Keratinocyte (primary cell): ENCODE results near the gene CNN3.

Source experiments
- EZH2 ChIP-seq: IDR thresholded peaks from one replicate; pipeline ENCODE4 v1.6.1; 2012; ENCODE audit warnings: inconsistent platforms, mild to moderate bottlenecking, low read length, moderate library complexity
- TF ChIP-seq, protein P1 (sequence below), 3 experiments: IDR thresholded peaks in 1 of 3; conservative IDR thresholded peaks in 1 of 3; optimal IDR thresholded peaks in 1 of 3; 2 replicates in 2 of 3; 3 replicates in 1 of 3; pipeline versions ENCODE3 to v1.5.1; 2011; ENCODE audit warnings: low read length in 3 of 3, mild to moderate bottlenecking in 3 of 3, moderate library complexity in 2 of 3, control low read depth in 1 of 3, inconsistent platforms in 1 of 3; ENCODE audit not compliant: insufficient read depth in 2 of 3; ENCODE audit errors: extremely low read depth in 1 of 3

DNA sequence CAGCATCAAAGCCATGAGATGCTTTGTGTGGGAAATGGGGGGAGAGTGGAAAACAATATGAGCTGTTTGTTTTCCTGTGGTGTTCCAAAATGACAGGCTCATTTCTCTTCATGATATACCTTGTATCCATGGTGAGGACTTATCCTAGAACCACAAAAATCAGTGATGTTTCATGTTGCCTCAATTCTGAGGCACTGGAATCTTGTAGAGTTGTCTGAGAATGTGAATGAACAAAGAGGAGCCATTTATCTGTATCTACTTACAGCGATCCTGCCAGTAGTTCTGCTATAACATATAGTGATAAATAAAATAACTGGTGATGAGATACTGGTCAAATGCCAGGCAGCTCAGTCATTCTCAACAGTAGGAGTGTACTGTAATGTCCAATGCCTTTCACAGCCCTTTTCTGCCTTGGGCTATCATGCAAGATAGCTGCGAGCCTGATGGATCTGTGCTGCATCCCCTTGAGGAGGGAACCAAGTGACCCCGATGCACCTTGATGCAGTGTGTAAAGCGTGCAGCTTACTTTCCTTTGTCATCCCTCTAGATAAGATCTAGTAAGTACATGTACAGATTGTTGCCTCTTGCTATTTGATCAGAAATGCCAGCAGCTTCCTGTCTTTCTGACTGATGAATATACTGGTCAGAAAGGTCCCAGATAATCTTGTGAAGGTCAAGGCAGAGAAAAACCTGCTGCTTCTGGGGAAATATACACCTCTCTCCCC, 54.0 kb downstream of the CNN3 start:
- TF ChIP-seq, protein P1, sequence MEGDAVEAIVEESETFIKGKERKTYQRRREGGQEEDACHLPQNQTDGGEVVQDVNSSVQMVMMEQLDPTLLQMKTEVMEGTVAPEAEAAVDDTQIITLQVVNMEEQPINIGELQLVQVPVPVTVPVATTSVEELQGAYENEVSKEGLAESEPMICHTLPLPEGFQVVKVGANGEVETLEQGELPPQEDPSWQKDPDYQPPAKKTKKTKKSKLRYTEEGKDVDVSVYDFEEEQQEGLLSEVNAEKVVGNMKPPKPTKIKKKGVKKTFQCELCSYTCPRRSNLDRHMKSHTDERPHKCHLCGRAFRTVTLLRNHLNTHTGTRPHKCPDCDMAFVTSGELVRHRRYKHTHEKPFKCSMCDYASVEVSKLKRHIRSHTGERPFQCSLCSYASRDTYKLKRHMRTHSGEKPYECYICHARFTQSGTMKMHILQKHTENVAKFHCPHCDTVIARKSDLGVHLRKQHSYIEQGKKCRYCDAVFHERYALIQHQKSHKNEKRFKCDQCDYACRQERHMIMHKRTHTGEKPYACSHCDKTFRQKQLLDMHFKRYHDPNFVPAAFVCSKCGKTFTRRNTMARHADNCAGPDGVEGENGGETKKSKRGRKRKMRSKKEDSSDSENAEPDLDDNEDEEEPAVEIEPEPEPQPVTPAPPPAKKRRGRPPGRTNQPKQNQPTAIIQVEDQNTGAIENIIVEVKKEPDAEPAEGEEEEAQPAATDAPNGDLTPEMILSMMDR (optimal IDR thresholded peaks at IDR 0.05 in 1 of 3, IDR thresholded peaks at IDR 0.05 in 1 of 3, conservative IDR thresholded peaks at IDR 0.05 in 1 of 3; ENCODE audit: extremely low read depth in 1 of 3, insufficient read depth in 2 of 3, low read length in 3 of 3) = no peak
- no peak for TF ChIP-seq EZH2
